ENCODE data around the gene SEMA5A.

The SEMA5A gene

DNA sequence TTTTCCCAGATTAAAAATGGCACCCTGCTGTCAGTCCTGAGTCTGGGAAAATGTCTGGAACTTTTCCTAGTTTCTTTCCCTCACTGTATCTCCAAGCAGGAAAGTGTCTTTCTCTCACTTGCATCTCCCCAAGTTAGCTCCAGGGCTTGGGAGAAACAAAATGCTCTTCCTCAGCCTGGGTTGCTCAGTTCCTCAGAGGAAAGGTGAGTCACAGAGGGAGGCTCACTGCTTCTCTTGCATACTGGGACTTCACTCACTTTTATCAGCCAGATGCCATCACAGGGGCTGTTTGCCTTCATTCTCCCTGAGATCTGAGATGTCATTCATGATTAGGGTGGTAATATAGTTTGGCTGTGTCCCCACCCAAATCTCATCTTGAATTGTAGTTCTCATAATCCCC is 519.9 kb downstream of the SEMA5A start:
- Histone ChIP-seq H3K27ac (no peak overlapping the region), H3K36me3 (no peaks in the 10 kb centered on the region), H3K9me3 (peaks cover 15% of the 10 kb centered on the region), H3K4me3 (ENCODE audit: low read depth in 1 of 2, low read length in 1 of 2) (no peak overlapping the region), H3K27me3 (no peaks in the 10 kb centered on the region), H3K4me1 (ENCODE audit: control insufficient read depth in 1 of 2, insufficient read depth in 1 of 2, low read depth in 1 of 2, low read length in 1 of 2) (no peaks in the 10 kb centered on the region)
- TF ChIP-seq, protein P1, sequence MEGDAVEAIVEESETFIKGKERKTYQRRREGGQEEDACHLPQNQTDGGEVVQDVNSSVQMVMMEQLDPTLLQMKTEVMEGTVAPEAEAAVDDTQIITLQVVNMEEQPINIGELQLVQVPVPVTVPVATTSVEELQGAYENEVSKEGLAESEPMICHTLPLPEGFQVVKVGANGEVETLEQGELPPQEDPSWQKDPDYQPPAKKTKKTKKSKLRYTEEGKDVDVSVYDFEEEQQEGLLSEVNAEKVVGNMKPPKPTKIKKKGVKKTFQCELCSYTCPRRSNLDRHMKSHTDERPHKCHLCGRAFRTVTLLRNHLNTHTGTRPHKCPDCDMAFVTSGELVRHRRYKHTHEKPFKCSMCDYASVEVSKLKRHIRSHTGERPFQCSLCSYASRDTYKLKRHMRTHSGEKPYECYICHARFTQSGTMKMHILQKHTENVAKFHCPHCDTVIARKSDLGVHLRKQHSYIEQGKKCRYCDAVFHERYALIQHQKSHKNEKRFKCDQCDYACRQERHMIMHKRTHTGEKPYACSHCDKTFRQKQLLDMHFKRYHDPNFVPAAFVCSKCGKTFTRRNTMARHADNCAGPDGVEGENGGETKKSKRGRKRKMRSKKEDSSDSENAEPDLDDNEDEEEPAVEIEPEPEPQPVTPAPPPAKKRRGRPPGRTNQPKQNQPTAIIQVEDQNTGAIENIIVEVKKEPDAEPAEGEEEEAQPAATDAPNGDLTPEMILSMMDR (IDR thresholded peaks at IDR 0.05) = no peak

DNA sequence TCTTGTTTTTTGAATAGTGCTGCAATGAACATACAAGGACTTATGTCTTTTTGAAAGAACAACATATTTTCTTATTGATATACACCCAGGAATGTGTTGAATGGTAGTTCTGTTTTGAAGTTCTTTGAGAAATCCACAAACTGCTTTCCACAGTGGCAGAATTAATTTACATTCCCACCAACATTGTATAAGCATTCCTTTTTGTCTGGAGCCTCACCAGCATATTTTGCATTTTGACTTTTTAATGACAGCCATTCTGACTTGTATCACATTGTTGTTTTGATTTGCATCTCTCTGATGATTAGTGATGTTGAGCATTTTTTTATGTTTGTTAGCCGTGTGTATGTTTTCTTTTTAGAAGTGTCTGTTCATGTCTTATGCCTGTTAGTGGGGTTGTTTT is 524.9 kb downstream of the SEMA5A start:
- Histone ChIP-seq H3K9me3 (peaks cover 10% of the 10 kb centered on the region), H3K27ac (no peak overlapping the region), H3K4me1 (ENCODE audit: control insufficient read depth in 1 of 2, insufficient read depth in 1 of 2, low read depth in 1 of 2, low read length in 1 of 2) (peaks cover 8 to 9% of the 10 kb centered on the region in 2 experiments), H3K27me3 (no peaks in the 10 kb centered on the region), H3K4me3 (ENCODE audit: low read depth in 1 of 2, low read length in 1 of 2) (no peak overlapping the region), H3K36me3 (no peaks in the 10 kb centered on the region)
- TF ChIP-seq, protein P1 (IDR thresholded peaks at IDR 0.05) = no peak

DNA sequence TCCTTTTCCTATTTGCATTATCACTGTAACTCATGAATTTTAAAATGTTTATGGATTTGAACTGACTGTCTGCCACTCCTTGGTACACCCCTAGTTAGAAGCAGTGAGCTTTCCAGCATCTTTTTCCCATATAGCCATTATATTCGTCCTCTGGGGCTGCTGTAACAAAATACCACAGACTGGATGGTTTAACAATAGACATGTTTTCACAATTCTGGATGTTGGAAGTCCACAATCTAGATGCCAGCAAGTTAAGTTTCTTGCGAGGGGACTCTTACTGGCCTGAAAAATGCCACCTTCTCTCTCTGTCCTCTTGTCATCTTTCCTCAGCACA is 530.0 kb downstream of the SEMA5A start:
- Histone ChIP-seq H3K4me1 (ENCODE audit: control insufficient read depth in 1 of 2, insufficient read depth in 1 of 2, low read depth in 1 of 2, low read length in 1 of 2) (peaks cover 25 to 26% of the 10 kb centered on the region in 2 experiments), H3K9me3 (no peaks in the 10 kb centered on the region), H3K27ac (no peak overlapping the region), H3K27me3 (no peaks in the 10 kb centered on the region), H3K4me3 (ENCODE audit: low read depth in 1 of 2, low read length in 1 of 2) (no peak overlapping the region), H3K36me3 (no peaks in the 10 kb centered on the region)
- TF ChIP-seq, protein P1 (IDR thresholded peaks at IDR 0.05) = no peak

DNA sequence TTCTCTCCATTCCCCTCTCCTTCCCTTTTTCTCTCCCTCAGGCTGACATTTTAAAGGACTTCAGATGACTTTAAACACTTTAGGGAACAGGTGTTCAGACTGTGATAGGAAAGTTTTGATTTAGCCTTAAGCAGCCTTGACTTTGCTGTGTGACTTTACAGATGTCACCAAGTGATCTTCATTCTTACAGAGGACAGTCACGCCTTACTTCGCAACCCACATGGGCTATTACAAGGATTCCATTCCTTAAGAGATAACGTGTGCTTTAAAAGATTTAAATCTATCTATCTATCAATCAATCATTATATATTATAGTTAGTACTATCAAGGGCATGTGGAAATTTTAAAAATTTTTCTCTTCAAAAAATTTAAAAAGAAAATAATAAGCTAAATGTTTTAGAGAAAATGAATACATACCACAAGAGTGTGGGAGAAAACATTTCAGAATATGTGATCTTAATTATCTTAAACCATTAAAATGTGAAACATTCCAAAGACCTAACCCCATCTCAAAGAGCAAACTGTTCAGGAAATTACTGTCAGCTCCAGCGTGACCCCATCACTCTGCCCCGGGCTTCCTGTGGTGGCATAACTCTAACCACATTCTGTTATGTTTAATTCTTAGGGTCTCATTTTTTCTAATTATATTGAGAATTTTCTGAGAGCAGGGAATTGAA is 530.5 kb downstream of the SEMA5A start:
- Histone ChIP-seq H3K27me3 (no peaks in the 10 kb centered on the region), H3K4me3 (ENCODE audit: low read depth in 1 of 2, low read length in 1 of 2) (peak overlapping the region; percentile 1 to 28), H3K9me3 (no peaks in the 10 kb centered on the region), H3K4me1 (ENCODE audit: control insufficient read depth in 1 of 2, insufficient read depth in 1 of 2, low read depth in 1 of 2, low read length in 1 of 2) (peaks cover 25 to 26% of the 10 kb centered on the region in 2 experiments), H3K36me3 (no peaks in the 10 kb centered on the region), H3K27ac (no peak overlapping the region)
- TF ChIP-seq, protein P1 (IDR thresholded peaks at IDR 0.05) = no peak

DNA sequence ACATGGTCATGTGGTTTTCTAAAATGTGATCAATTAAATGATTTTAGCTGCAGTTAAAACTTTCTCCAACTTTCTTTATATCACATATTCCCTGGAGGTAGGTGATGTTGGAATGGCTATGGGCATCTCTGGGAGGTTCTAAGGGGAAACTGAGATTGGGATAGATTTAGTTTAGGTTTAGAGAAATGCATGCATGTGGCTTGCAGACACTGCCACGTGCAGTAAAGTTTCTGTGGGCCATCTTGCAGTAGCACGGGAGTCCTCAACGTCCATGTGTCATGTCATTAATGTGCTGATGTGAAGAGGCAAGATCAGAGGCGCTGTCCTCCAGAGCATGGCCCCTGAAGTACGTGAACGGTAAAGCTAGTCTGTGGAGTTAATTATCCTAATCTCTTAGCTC is 532.7 kb downstream of the SEMA5A start:
- H3K4me3 ChIP-seq (ENCODE audit: low read depth in 1 of 2, low read length in 1 of 2) = no peak overlapping the region
- H3K27ac ChIP-seq = no peak overlapping the region
- no peaks in the 10 kb centered on the region for H3K27me3 ChIP-seq
- no peaks in the 10 kb centered on the region for H3K9me3 ChIP-seq
- peaks cover 25 to 26% of the 10 kb centered on the region in 2 experiments for H3K4me1 ChIP-seq (ENCODE audit: control insufficient read depth in 1 of 2, insufficient read depth in 1 of 2, low read depth in 1 of 2, low read length in 1 of 2)
- H3K36me3 ChIP-seq = no peaks in the 10 kb centered on the region
- TF ChIP-seq, protein P1 (IDR thresholded peaks at IDR 0.05) = no peak

Data from neutrophil (primary cell).